ENCODE data around the gene APOM.

APOM gene
- total RNA-seq = 1.3 to 1.7 reads per million in 2 donors

GRCh38 chr6:31655349-31656237 is at the start of gene APOM:
Gene APOM (plus strand): TSS chr6:31655894. CDS start chr6:31655967, 73 bp downstream.
- no peak for DNase-seq

GRCh38 chr6:31607317-31607716 is 48.4 kb upstream of the APOM start:
- no peak for DNase-seq

- no peak for DNase-seq
These were observed 45.9 kb upstream of the APOM start for GRCh38 chr6:31609519-31610406.

GRCh38 chr6:31610968-31611367 is 44.7 kb upstream of the APOM start:
- DNase-seq = no peak

- DNase-seq = no peak
These were observed 41.5 kb upstream of the APOM start for GRCh38 chr6:31614075-31614619.

GRCh38 chr6:31614684-31615578 is 40.8 kb upstream of the APOM start, which contains the start of gene AIF1:
Gene AIF1 (plus strand): TSS chr6:31615234. CDS start chr6:31615330, 96 bp downstream.
- DNase-seq = no peak

GRCh38 chr6:31615748-31616147 is 39.9 kb upstream of the APOM start:
- no peak for DNase-seq

GRCh38 chr6:31617010-31617409 is 38.7 kb upstream of the APOM start:
- no peak for DNase-seq

- DNase-seq = peak; percentile 94
These were observed 35.7 kb upstream of the APOM start for GRCh38 chr6:31619805-31620585.

GRCh38 chr6:31620586-31621319 is 34.9 kb upstream of the APOM start, which contains the start of gene PRRC2A:
Gene PRRC2A (plus strand): TSS chr6:31620715. CDS start chr6:31622790, 2,075 bp downstream.
- no peak for DNase-seq

- no peak for DNase-seq
These were observed 34.3 kb upstream of the APOM start for GRCh38 chr6:31621320-31621939.

GRCh38 chr6:31621991-31622390 is 33.7 kb upstream of the APOM start:
- DNase-seq = no peak

GRCh38 chr6:31622684-31623091 is 33.0 kb upstream of the APOM start:
- no peak for DNase-seq

- DNase-seq = no peak
These were observed 31.6 kb upstream of the APOM start for GRCh38 chr6:31624070-31624469.

GRCh38 chr6:31626952-31627351 is 28.7 kb upstream of the APOM start:
- no peak for DNase-seq

- no peak for DNase-seq
These were observed 27.9 kb upstream of the APOM start for GRCh38 chr6:31627690-31628287.

- no peak for DNase-seq
These were observed 26.7 kb upstream of the APOM start for GRCh38 chr6:31629014-31629413.

- no peak for DNase-seq
These were observed 25.3 kb upstream of the APOM start for GRCh38 chr6:31630177-31630934.

GRCh38 chr6:31631209-31631608 is 24.5 kb upstream of the APOM start:
- DNase-seq = no peak

All from T-helper 9 cell (primary cell).